Embryonic facial prominence (tissue), 1 donor: ENCODE results near the gene PRR23A.

Experiments
- DNase-seq: peaks from one replicate; pipeline ENCODE4 v3.0.0-alpha.2; 2016; ENCODE audit errors: extremely low spot score

The PRR23A gene

DNA sequence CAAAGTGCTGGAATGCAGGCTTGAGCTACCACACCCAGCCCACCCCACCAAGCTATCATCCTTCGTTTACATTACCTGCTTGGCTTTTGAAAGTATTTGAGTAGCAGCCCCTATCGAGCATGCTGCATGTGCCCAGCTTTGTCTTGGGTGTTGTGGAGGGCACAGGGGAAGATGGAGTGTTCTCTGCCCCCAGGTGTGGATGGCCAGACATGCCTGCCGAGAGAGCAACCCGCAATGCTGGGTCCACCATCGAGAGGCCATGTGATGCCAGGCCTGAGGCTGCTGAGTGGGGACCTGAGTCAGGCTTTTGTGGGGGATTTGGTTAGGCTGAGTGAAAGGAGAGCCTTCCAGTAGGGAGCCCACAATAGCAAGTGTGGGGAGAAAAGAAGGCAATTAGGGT lies 33.1 kb downstream of the PRR23A start:
- no peak for DNase-seq

DNA sequence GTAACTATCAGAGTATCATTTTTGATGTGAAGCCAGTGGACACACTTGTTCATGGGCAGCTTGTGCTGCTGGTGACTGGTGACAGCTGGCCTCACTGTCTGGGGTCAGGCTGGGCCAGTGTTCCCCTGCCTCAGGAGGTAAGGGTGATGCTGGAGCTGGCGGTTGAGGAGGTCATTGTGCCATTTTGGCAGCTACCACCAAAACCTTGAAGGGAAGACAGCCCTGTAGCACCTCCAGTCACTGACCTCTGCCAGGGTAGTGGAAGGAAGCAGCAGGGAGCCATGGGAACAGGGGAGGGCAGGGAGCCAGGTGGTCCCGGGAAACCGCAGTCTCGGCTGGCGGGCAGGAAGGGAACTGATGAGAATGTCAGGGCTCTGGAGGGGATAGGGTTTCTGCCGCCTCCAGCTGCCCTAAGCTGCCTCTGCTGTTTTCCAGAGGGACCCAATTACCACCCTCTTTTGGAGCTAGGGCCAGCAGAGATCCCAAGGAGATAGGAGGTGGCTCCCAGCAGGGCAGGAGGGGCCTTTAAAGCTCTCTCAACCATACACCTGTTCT lies 34.2 kb downstream of the PRR23A start:
- no peak for DNase-seq

DNA sequence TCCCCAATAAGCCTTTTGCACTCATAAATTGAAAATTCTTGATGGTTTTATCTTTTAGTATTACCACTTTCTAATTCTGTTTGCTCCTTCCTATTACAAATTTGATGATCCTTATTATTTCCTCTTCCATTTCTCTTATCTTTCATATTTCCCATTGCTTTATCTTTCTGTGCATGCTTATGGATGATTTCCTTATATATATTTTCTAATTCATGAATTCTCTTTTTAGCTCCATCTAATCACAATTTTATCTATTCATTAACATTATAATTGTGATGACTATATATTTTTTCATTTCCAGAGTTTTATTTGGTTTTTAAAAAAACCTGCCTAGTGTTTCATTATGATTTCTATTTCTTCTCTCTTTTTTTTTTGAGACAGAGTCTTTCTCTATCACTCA lies 41.1 kb downstream of the PRR23A start:
- no peak for DNase-seq

DNA sequence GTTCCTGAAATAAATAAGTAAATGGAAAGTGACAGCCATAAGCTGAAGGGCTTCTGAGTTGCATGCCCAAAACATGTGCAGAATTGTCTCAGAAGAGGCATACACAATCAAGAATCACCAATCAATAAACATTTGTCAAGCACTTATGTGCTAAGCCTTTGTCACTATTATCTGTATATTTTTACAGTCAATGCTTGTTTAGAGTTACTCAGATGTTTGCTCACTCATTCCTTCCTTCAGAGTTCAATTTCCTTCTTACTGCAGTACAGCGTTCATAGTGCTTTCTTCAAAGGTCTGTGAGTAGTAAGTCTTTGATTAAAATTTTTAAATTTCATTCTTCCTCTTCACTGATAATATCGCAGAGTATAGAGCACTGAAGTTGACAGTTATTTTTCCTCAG lies 41.8 kb downstream of the PRR23A start:
- DNase-seq, result no peak

DNA sequence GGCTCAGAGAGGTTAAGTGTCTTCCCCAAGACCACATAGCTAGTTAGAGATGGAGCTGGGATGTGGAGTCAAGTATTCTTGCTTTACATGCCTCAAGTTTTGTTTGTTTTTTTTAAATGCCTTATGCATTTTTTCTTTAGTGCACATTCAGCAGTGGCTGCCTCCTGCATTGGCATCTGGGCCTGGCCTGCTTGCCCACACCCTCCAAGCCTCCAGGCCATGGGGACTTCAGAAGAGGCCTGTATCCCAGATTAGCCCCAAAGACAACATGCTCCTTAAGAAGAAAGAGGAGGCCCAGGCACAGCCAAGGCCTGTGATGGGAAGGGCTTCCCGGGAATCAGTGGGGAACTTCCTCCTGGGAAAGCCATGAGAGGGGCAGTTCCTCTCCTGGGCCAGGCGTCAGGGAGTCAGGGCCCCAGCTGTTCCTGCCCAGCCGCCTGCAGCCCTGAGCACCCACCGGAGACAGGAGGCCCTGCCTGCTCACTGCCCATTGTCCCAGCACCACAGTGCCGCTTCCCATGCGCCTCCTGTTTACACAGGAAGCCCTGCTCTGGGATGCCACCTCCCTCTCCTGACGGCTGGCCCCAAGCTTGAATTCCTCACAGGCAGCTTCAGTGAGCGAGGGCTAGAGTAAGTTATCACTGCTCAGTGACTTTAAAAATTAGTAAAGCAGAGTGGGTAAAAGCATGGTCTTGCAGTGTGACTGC lies 43.1 kb downstream of the PRR23A start:
- no peak for DNase-seq

DNA sequence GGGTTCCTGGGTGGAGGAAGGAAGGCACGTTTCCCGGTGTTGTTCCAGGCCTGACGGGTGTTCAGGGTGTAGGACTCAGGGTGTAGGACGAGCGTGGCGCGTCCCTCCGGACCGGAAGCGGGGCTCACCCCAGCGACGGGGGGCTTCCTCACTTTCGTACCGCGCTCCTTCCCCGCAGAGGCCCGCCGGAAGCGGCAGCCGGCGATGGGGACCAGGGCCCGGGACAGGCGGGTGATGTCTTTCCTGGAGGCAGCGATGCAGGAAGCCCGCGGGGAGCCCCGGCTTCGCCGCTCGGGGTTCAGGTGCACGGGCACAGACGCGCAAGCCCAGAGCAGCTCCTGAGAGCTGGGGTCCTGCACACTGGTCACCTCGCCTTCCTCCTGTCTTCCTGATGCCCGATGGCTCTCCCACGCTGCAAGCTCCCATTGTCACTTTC lies 45.6 kb downstream of the PRR23A start:
- DNase-seq, result no peak
